Measurements from ENCODE around the gene CYB5A.

- TF ChIP-seq POLR2A (IDR thresholded peaks at IDR 0.05; ENCODE audit: low read length), result no peak
- TF ChIP-seq GATA1 (IDR thresholded peaks at IDR 0.05; ENCODE audit: low read depth, low read length), result no peak
Observed at GRCh38 chr18:74256190-74256589, 35.6 kb downstream of the CYB5A start.

All from erythroblast (primary cell).